Measurements from ENCODE around the gene HRH2.

DNA sequence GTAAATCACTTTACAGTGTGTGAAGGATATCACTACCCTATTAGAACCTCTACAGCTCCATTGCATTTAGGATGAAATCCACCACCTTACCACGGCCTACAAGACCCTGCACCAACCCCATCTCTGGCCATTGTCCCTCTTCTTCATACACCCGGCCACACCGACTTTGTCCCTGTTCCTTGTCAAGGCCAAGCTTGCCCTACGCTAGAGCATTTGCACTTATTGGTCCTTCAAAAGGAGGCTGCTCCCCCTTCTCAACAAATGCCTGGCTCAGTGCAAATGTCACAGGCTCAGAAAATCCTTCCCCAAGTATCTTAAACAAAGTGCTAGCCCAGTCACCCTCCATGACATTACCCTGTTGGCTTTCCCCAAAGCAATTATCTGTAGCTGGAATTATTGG lies 4.1 kb upstream of the HRH2 start:
- TF ChIP-seq, protein P1, sequence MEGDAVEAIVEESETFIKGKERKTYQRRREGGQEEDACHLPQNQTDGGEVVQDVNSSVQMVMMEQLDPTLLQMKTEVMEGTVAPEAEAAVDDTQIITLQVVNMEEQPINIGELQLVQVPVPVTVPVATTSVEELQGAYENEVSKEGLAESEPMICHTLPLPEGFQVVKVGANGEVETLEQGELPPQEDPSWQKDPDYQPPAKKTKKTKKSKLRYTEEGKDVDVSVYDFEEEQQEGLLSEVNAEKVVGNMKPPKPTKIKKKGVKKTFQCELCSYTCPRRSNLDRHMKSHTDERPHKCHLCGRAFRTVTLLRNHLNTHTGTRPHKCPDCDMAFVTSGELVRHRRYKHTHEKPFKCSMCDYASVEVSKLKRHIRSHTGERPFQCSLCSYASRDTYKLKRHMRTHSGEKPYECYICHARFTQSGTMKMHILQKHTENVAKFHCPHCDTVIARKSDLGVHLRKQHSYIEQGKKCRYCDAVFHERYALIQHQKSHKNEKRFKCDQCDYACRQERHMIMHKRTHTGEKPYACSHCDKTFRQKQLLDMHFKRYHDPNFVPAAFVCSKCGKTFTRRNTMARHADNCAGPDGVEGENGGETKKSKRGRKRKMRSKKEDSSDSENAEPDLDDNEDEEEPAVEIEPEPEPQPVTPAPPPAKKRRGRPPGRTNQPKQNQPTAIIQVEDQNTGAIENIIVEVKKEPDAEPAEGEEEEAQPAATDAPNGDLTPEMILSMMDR (IDR thresholded peaks at IDR 0.05): no peak
- TF ChIP-seq NFYB (CRISPR knock-in tag; conservative IDR thresholded peaks at IDR 0.05; ENCODE audit: low read depth): no peak
- TF ChIP-seq ZNF232 (CRISPR knock-in tag; IDR thresholded peaks at IDR 0.05): no peak
- no peak for TF ChIP-seq ZNF423 (CRISPR knock-in tag; IDR thresholded peaks at IDR 0.05)

Measured in WTC11 (cell line).